Activated T-cell treated with anti-CD3 and anti-CD28 coated beads for 24 hours (primary cell): ENCODE results near the gene CCDC102B.
"Not testable (repeated sequence)": the region's sequence is repeated elsewhere in the genome, so short reads cannot be mapped to it uniquely, and the experiment has no call there.

Experiments used
- DNase-seq: peaks from one replicate; pipeline ENCODE4 v3.0.0-alpha.2; 2020; ENCODE audit warnings: low read depth

Gene CCDC102B

GRCh38 chr18:68830256-68831045, 32.6 kb downstream of the CCDC102B start:
- DNase-seq: no peak

DNA sequence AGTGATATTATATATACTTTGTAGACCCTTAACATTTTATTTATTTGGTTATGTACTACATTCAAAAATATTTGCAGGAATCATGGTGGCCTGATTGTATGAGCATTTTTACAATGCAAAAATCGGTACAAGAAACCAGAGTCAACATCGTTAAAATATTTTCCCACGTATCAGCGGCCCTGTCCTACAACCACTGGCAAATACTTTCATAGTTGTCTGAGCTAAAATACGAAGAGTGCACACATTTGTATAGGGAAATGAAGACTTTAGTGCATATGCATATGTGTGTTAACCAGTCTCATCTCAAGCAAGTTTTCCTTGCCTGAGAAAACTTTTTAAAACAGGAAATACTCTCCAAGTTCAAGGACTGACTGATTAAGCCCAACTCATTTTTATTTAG, 35.9 kb downstream of the CCDC102B start:
- no peak for DNase-seq

DNA sequence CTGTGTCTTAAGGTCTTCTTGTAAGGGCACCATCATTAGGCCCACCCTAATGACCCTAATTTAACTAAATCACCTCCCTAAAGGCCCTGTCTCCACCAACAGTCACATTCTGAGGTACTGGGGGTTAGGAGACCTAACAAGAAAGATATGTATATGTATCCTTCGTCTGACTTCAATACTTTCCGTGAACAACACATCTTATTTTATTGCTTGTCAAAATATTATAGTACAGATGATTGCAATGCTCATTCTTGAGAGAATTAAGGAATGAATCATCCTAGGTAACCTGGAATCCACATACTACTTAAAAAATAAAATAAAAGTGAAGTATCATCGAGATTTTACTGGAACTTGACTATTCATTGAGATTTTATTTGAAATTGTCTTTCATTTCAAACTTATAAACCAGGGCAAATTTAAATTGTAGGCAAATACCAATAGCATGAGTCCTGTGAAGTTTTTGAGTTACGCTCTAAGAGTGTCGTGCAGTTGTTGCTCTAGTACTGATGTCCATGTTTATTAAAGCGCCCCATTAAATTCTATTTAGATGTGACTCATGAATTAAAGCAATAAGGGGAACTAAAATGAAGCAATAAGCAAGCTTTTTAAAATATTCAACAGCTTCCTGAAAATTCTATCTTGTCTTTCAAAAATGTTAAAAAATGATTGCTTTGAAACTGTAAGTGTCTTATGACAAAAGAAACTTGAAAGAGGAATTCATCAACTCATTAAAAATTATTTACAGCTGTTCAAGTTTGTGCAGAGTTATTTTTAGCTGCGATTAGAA, 40.0 kb downstream of the CCDC102B start:
- DNase-seq: no peak

DNA sequence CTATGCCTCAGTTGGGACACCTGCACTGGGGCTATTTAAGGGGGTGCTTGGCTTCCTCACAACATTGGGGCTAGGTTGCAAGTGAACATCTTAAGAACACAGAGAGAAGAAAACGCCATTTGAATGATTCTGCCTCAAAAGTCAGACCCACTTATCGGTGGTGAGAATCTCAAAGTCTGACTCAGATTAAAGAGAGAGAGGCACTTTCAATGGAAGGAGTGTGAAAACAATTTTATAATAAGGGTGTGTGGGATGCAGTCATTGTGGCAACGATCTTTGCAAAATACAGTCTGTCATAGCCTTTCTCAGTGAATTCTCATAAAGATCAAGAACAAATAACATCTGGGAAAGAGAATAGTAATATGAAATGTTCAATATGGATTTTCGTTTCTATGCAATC, 41.8 kb downstream of the CCDC102B start:
- DNase-seq: no peak

DNA sequence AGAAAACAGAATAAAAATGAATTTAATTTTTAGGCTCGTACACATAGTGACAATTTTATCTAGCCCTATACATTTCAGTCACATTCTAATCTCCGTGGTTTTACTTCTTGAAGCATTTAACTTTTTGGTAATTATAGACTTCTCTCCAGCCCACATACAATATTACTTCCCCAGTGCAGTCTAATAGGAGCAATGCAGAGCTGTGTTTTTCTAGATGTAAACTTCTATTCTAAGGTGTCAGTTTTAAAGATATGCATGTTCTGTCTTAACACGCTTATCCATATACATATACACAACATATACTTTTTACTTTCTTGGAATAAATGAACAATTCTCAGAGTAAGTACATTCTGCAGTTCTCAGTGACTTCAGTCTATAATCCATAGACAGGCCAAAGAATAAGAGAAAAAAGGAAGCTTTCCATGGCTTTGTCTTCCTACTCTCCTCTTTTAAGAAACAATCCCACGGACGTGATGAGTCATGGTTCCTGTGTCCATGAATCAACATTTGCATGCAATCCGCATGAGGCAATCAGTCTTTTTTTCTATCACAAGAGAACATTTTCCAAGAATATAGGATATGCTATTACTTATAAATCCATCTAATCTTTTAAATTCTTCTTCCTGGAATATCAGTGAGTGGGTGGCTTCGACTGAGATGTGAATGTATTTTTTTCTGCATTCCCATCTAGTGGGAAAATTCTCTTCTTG, 42.8 kb downstream of the CCDC102B start:
- DNase-seq: no peak

DNA sequence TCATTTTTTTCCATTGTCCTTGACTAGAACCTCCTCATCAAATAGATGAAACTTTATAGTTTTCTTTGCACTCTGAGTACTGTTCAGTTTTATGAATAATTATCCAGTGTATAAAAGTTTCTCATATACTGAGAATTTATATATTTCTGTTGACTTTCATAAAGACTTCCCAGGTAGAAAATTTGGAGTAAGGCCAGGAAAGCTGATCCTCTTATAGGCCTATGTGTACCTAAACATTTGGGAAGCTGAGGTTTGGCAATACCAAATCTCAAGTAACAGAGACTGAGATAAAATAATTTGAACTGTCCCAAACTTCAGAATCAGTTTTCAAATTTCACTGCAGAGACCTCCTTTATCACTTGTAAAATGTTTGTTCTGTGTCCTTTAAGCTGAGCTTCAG, 43.4 kb downstream of the CCDC102B start:
- no peak for DNase-seq

DNA sequence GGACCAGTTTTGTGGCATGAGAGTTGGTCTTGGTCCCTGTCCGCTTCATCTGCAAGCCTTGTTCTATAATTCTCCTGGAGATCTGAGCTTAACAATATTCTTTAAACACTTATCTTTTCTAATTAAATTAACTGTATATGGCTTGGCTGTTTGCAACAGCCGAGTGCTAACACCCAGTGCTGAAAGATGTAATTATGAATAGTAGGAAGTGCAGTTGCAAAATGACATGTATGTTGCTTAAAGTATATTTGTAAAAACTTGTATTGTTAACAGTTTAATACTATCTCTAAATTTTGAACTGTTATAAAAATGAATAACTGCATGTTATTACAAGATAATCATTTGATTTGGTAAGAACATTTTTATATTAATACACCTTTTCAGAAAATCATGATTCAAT, 45.1 kb downstream of the CCDC102B start:
- no peak for DNase-seq

DNA sequence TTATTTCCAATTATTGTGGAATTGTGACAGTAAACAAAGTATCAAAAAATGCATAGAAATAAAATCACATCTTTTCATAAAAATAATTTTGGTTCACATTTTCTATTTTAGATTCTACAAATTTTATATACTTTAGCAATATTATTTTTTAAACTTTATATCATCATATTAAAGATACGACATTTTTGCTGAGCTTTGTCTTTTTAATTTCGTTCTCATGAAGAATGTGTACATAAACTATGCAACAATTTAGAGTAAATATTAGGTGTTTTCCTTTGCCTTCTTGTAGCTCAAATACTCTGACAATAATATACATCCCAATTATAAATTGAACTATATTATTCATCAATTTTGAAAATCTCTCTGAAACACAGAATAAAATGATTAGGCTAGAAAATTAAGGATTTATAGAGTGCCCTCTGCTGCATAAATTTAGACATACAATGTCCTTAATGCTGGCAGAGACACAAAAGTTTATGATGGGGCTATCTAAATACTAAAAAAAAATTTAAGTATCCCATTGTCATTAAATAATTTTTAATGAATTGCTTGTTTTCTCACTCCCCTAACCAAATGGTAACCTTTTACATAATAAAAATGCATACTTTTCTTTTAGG, 45.7 kb downstream of the CCDC102B start:
- DNase-seq: no peak

DNA sequence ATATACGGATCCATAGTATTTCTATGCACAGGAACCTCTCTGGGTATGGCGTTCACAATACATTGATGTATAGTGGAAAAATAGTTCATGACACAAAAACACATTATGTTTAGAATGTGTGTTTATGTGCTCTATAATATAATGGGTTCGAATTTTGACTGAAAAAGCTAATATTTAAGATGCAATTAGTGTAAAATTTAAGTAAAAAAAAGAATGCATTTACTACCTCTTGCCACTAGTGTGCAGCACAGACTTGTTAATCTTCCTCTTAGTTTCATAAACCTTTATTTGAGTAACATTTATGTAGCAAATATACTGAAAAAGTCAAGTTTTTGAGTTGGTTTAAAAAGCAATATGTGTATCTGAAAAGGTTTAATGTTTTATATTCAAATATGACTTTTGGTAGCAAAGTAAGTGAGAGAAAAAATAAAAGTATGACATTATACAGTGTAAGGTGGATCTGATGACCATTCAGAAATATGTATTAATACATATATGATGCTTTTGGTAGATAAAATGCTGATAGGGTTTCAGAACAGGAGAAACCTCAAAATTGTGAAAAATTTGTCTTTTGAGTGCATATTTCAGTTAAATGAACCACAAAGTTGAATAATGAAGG, 49.4 kb downstream of the CCDC102B start:
- no peak for DNase-seq

DNA sequence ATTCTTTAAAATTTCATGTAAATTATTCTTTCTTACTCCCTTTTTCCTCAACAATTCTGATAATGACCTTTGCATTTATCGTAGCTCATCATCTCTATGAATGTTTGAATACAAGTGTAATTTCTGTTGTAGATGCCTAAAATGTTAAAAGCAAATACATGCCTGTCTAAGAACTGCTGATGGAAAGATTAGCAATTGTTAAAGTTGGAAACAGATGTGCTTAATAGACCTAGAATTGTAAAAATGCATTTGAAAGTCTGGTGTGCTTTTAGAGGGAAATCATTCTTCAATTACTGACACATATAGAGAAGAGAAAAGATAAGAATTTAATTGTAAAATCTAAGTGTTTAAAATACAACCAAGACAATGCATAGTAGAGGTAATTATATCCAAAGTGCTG, 50.4 kb downstream of the CCDC102B start:
- DNase-seq: no peak

GRCh38 chr18:68854786-68855391, 57.0 kb downstream of the CCDC102B start:
- no peak for DNase-seq

- DNase-seq: no peak
Measured at GRCh38 chr18:68855491-68855890, 57.6 kb downstream of the CCDC102B start.

DNA sequence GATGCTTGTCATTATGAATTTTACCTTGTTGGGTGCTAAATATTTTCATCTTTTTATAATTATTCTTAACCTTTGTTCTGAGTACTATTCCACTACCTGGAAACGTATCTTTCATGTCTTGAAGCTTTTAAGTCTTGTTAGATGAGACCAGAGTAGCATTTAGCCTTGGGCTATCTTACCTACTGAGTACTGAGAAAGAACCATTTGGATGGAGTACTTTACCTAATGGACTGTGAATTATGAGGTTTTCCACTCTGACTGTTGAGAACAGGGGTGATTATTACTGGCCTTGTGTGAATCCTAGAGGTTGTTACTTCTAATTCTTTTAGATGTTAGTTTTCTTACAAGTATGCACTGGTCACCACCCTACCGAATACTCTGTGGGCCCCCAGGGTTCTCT, 63.5 kb downstream of the CCDC102B start:
- DNase-seq: no peak

DNA sequence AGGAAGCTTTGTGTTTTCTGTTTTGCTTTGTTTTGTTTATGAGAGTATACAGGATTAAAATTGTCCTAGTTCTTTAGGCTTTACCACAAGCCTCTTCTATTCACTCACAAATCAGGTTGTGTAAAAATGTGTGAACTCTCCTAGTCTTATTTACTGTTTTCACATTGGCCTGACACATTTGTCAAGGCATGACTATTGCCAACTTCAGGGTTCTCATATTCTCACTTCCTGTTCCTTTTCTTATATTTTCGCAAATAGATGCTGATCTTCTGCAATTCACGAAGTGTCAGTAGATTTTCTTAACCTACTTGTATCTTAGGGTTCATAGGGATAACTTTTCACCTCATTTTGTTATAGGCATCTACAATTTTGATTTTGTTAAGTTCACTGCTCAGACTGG, 67.1 kb downstream of the CCDC102B start:
- no peak for DNase-seq

- DNase-seq: no peak
Measured at GRCh38 chr18:68865503-68865902, 67.6 kb downstream of the CCDC102B start.

- DNase-seq: no peak
Measured at GRCh38 chr18:68873003-68873402, 75.1 kb downstream of the CCDC102B start.

- no peak for DNase-seq
Measured at GRCh38 chr18:68874361-68874760, 76.5 kb downstream of the CCDC102B start.

DNA sequence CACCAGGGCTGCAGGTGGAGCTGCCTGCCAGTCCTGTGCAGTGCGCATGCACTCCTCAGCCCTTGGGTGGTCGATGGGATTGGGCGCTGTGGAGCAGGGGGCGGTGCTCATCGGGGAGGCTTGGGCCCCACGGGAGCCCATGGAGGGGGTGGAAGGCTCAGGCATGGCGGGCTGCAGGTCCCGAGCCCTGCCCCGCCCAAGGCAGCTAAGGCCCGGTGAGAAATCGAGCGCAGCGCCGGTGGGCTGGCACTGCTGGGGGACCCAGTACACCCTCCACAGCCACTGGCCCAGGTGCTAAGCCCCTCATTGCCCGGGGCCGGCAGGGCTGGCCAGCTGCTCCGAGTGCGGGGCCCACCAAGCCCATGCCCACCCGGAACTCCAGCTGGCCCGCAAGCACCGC, 82.1 kb downstream of the CCDC102B start:
- not testable (repeated sequence) for DNase-seq

DNA sequence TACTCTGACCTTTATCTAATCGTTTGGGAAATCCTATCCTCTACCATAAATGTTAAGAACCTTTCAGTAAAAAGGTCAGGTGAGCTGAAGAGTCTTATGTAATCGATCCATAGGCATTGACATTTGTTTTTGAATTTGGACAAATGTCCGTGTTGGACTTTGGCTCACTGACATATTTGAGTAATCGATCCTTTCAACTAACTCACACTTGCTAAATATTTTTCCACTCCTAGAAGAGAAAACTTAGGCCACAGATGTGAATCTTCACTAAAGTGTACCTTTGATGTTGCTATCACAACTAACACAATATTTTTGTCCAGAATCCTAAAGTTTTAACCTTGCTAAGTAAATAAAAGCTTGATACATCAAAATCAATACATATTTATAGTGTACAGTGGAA, 89.5 kb downstream of the CCDC102B start:
- DNase-seq: no peak

- DNase-seq: no peak
Measured at GRCh38 chr18:68893354-68893753, 95.5 kb downstream of the CCDC102B start.

- no peak for DNase-seq
Measured at GRCh38 chr18:68897286-68897685, 99.4 kb downstream of the CCDC102B start.

GRCh38 chr18:68909579-68909978, 111.7 kb downstream of the CCDC102B start:
- no peak for DNase-seq
